K562 (cell line): ENCODE data around the gene ELF3. TPM values are rescaled to one million over a fixed set of nuclear protein-coding genes. Genes with fewer than 3 reads are reported as not detected.

ENCODE experiments used
- ATAC-seq: fragments of 200-7000 bp; cut with Tn5 transposase; 3 replicates; pipeline ENCODE4 v1.9.1; 2020; ENCODE audit warnings: moderate library complexity
- BruUV-seq: library from RNA; stranded (reverse); fragments of 400-500 nt; replicated peaks from 2 replicates; lab custom pipeline; 2021; lab: Mats Ljungman, UMichigan
- CTCF ChIA-PET: fragments of 300-600 bp; formaldehyde crosslinking; extraction: SDS; loops from one replicate; lab custom pipeline; 2021; ENCODE audit warnings: low intra/inter-chr PET ratio; lab: Yijun Ruan, JAX
- POLR2A ChIA-PET: fragments of 300-600, 350-650 bp; sonication (Branson Sonifier 250); formaldehyde crosslinking; extraction: SDS; loops from one replicate; lab custom pipeline; 2021; ENCODE audit warnings: antibody characterized with exemption, inconsistent platforms; lab: Yijun Ruan, JAX
- DNase-seq, 4 experiments: peaks; one replicate each; pipeline versions ENCODE4 v3.0.0 to v3.0.0-alpha.2; 2011 to 2018; ENCODE audit warnings: low spot score in 3 of 4, mixed read lengths in 3 of 4; ENCODE audit errors: extremely low read depth in 1 of 4
- FAIRE-seq: peaks from 2 replicates; lab custom pipeline; 2011; peaks lifted over from hg19 to GRCh38; lab: Jason Lieb, UNC
- H2AFZ ChIP-seq: 2 replicates; pipeline ENCODE4 v1.6.0; 2011; ENCODE audit warnings: low read depth, low read length, control low read depth, inconsistent platforms
- H3K27ac ChIP-seq: fragments of 200-600 bp; 3 replicates; pipeline ENCODE4 v1.8.0; 2011; ENCODE audit warnings: low read depth, mild to moderate bottlenecking, control low read depth, inconsistent platforms, low read length, moderate library complexity, mixed read lengths; ENCODE audit errors: extremely low read depth
- H3K27me3 ChIP-seq, 2 experiments: fragments of 300-600 bp in 1 of 2; 2 replicates in 1 of 2; 3 replicates in 1 of 2; pipeline versions ENCODE4 v1.6.0 to v1.8.0; 2011; ENCODE audit warnings: inconsistent platforms in 2 of 2, low read length in 2 of 2, mild to moderate bottlenecking in 1 of 2, mixed read lengths in 1 of 2, moderate library complexity in 1 of 2; ENCODE audit not compliant: control insufficient read depth in 2 of 2, insufficient read depth in 2 of 2
- H3K36me3 ChIP-seq: fragments of 300-600 bp; 3 replicates; pipeline ENCODE4 v1.8.0; 2011; ENCODE audit warnings: mild to moderate bottlenecking, low read length, inconsistent platforms; ENCODE audit not compliant: control insufficient read depth, insufficient read depth
- H3K4me1 ChIP-seq, 2 experiments: fragments of 200-600 bp in 1 of 2; replicated peaks in 1 of 2; 2 replicates in 1 of 2; 3 replicates in 1 of 2; pipeline versions ENCODE4 v1.5.1 to v1.8.0; 2011; ENCODE audit warnings: inconsistent platforms in 2 of 2, low read length in 2 of 2, mild to moderate bottlenecking in 1 of 2, mixed read lengths in 1 of 2, moderate library complexity in 1 of 2; ENCODE audit not compliant: control insufficient read depth in 2 of 2, insufficient read depth in 2 of 2
- H3K4me2 ChIP-seq: 2 replicates; pipeline ENCODE4 v1.6.1; 2011; ENCODE audit warnings: low read length, control low read depth, inconsistent platforms, mixed read lengths; ENCODE audit not compliant: insufficient read depth
- H3K4me3 ChIP-seq: fragments of 200-600 bp; sonication (generic), shearing (Covaris generic); 2 replicates; pipeline ENCODE4 v1.5.1; 2016; ENCODE audit warnings: control low read depth, inconsistent platforms
- H3K79me2 ChIP-seq: fragments of 200-600 bp; 3 replicates; pipeline ENCODE4 v1.8.0; 2011; ENCODE audit warnings: low read length, inconsistent platforms; ENCODE audit not compliant: control insufficient read depth, insufficient read depth
- H3K9ac ChIP-seq, 2 experiments: 2 replicates each; pipeline versions ENCODE4 v1.6.0 to v1.6.1; 2011; ENCODE audit warnings: low read depth in 2 of 2, low read length in 2 of 2, control low read depth in 1 of 2, inconsistent platforms in 1 of 2, mild to moderate bottlenecking in 1 of 2, mixed read lengths in 1 of 2; ENCODE audit not compliant: insufficient read depth in 1 of 2
- H3K9me1 ChIP-seq: one replicate; pipeline ENCODE4 v1.6.0; 2011; ENCODE audit warnings: inconsistent platforms, mild to moderate bottlenecking, low read length, moderate library complexity; ENCODE audit not compliant: control insufficient read depth, insufficient read depth
- H3K9me3 ChIP-seq: replicated peaks from 2 replicates; pipeline ENCODE4 v1.5.1; 2011; ENCODE audit warnings: low read depth, low read length, inconsistent platforms; ENCODE audit not compliant: control insufficient read depth, insufficient read depth
- H4K20me1 ChIP-seq: replicated peaks from 2 replicates; pipeline ENCODE4 v1.6.1; 2011; ENCODE audit warnings: low read length, inconsistent platforms, mixed read lengths; ENCODE audit not compliant: control insufficient read depth, insufficient read depth
- C11orf30 ChIP-seq: fragments of 450-650 bp; IDR thresholded peaks from 2 replicates; pipeline ENCODE4 v1.6.1; 2016; ENCODE audit warnings: low read depth, mild to moderate bottlenecking
- CREB3 ChIP-seq: fragments of 450-650 bp; conservative IDR thresholded peaks from 2 replicates; pipeline ENCODE4 v1.6.1; 2016; ENCODE audit warnings: missing genetic modification characterization, low read depth, mild to moderate bottlenecking, missing compliant biosample characterization, moderate library complexity
- LCOR ChIP-seq: sonication (generic); formaldehyde crosslinking; IDR thresholded peaks from 2 replicates; pipeline ENCODE4 v1.8.0; 2022; ENCODE audit warnings: mild to moderate bottlenecking, missing genetic modification reagents
- MAFF ChIP-seq: IDR thresholded peaks from 2 replicates; pipeline ENCODE4 v1.6.1; 2012; ENCODE audit warnings: low read length, improper control_type of control experiment
- MAFG ChIP-seq: fragments of 450-650 bp; conservative IDR thresholded peaks from 2 replicates; pipeline ENCODE4 v1.6.1; 2016; ENCODE audit warnings: missing genetic modification characterization, missing compliant biosample characterization
- MAFK ChIP-seq: IDR thresholded peaks from 2 replicates; pipeline ENCODE4 v1.6.1; 2011; ENCODE audit warnings: low read length, improper control_type of control experiment
- NFE2 ChIP-seq: IDR thresholded peaks from 2 replicates; pipeline ENCODE4 v1.6.1; 2014; ENCODE audit warnings: antibody characterized with exemption, low read depth
- NR1H2 ChIP-seq: sonication (generic); formaldehyde crosslinking; IDR thresholded peaks from 2 replicates; pipeline ENCODE4 v1.4.0; 2020; ENCODE audit warnings: mild to moderate bottlenecking, missing genetic modification reagents
- TCF3 ChIP-seq: sonication (generic); formaldehyde crosslinking; IDR thresholded peaks from 2 replicates; pipeline ENCODE4 v1.4.0; 2020; ENCODE audit warnings: mild to moderate bottlenecking, missing genetic modification reagents
- ZNF316 ChIP-seq: fragments of 450-650 bp; IDR thresholded peaks from 2 replicates; pipeline ENCODE4 v1.6.1; 2016
- WGBS: fragments of 100-300 bp; shearing (Covaris generic); methylation state at CpG from one replicate; pipeline ENCODE4 v1.1.6; 2016; ENCODE audit warnings: low coverage, mixed read lengths; ENCODE audit not compliant: insufficient coverage; ENCODE audit errors: missing lambda C conversion rate; 5-methylcytosine and 5-hydroxymethylcytosine counted together
- in situ Hi-C: fragments of 300-500 bp; cut with MboI; formaldehyde crosslinking; loops from 4 replicates; pipeline ENCODE4 v1.15.0; 2018; ENCODE audit warnings: inconsistent platforms, mixed read lengths
- intact Hi-C: fragments of 100-400 bp; cut with micrococcal nuclease; formaldehyde crosslinking; loops from 2 replicates; pipeline ENCODE4 v1.14.2; 2022
- polyA plus RNA-seq, 8 experiments: library from polyadenylated mRNA; depleted of rRNA in 4 of 8; stranded (reverse) in 5 of 8; unstranded in 3 of 8; fragments of >200 nt; fragmentation: Nextera tagmentation in 2 of 8; fragmentation: Illumina TruSeq in 1 of 8; extraction: Ambion mirVana in 2 of 8; extraction: Trizol in 1 of 8; gene quantifications; 2 replicates each; pipeline versions ENCODE4 v1.2.1 to v1.2.3, GENCODE V29; 2011 to 2014; ENCODE audit warnings: inconsistent platforms in 1 of 8, missing spikeins in 1 of 8
- total RNA-seq, 7 experiments: library from RNA; depleted of rRNA in 6 of 7; stranded (reverse); fragments of >200 nt in 6 of 7; fragmentation: Illumina TruSeq in 2 of 7; extraction: Trizol in 2 of 7; gene quantifications; 2 replicates each; pipeline versions ENCODE4 v1.2.1 to v1.2.3, GENCODE V29; 2011 to 2021; ENCODE audit warnings: low replicate concordance in 1 of 7

ELF3 gene
- total and polyA plus RNA-seq, 9 of the 15 experiments (the other 6 are each of a cell fraction or from before 2014, with no cell fraction given), result 0.03 to 1.2 (median 0.07) TPM; not detected in 4

- TF ChIP-seq NFE2 (peak; percentile 35), LCOR (CRISPR knock-in tag) (no peak), ZNF316 (peak; percentile 97), MAFF (peak; percentile 95), MAFK (peak; percentile 96), MAFG (tag) (peak; percentile 92), CREB3 (tag) (no peak), TCF3 (CRISPR knock-in tag) (no peak), NR1H2 (CRISPR knock-in tag) (no peak), C11orf30 (peak; percentile 93)
- TF ChIP-seq, all 486 proteins: peak for 6
- ATAC-seq (no peak), DNase-seq (no peak), FAIRE-seq (no peak)
- no TSS peak for BruUV-seq
- Histone ChIP-seq H4K20me1 (peaks cover 17% of the 10 kb centered on the region), H3K9me3 (no peaks in the 10 kb centered on the region), H3K4me1 (peaks cover 9 to 19% of the 10 kb centered on the region in 2 experiments; a peak in 4 of 5 replicates), H2AFZ (no peak overlapping the region), H3K27me3 (no peaks in the 10 kb centered on the region), H3K27ac (no peak overlapping the region), H3K4me2 (no peak overlapping the region), H3K4me3 (no peak overlapping the region), H3K79me2 (peaks cover 44% of the 10 kb centered on the region), H3K36me3 (peaks cover 36% of the 10 kb centered on the region), H3K9ac (no peak overlapping the region), H3K9me1 (no peaks in the 10 kb centered on the region)
- WGBS, result 90% methylated on average over 3 of the region's 3 CpGs
- CTCF ChIA-PET, result interaction anchor here (1.8 kb wide), 1 partner anchor 88 kb away, joined by 6 read pairs; no protein-coding TSS in a partner anchor
- in situ Hi-C loops, result no loop called here
- intact Hi-C loops, result no loop called here
- POLR2A ChIA-PET, result interaction anchor here (0.6 to 1.2 kb wide), 5 partner anchors 12 to 174 kb away, joined by 3 read pairs; no protein-coding TSS in a partner anchor
Measured at GRCh38 chr1:201984446-201984845, 25.9 kb upstream of the ELF3 start.
